Measurements from ENCODE around the gene SPATA12.

Gene SPATA12

DNA sequence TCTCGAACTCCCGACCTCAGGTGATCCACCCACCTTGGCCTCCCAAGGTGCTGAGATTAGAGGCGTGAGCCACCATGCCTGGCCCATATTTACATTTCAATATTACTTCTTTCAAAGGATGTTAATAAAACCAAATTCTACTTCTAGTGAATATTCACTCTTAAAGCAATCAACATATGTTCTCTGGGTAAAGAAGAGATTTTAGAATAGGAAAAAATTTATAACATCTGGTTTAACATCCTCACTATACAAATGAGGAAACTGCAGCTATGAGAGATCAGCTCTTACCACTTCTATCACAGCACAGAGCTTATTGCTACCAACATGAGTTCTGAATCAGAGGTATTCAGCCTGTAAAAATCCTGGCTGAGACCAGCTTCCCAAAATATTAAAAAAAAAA lies 56.0 kb downstream of the SPATA12 start:
- no peak for DNase-seq (ENCODE audit: low spot score)

DNA sequence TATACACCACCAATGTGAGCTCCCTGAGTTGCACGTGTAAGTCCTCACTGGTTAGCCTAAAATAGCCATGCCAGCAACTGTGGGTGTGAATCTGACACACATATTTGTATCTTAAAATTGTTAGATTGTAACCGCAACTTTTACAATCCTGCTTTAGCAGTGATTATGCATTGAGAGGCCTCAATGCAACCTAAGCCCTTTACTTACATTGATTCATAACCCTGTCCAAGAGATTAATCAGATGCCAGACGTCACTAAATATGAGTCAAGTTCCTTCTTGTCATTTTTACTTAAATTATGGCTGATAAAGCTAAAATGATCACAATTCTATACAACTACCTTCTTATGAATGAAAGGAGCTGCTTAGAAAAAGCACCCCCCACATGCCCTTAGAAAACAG lies 57.8 kb downstream of the SPATA12 start:
- no peak for DNase-seq (ENCODE audit: low spot score)

DNA sequence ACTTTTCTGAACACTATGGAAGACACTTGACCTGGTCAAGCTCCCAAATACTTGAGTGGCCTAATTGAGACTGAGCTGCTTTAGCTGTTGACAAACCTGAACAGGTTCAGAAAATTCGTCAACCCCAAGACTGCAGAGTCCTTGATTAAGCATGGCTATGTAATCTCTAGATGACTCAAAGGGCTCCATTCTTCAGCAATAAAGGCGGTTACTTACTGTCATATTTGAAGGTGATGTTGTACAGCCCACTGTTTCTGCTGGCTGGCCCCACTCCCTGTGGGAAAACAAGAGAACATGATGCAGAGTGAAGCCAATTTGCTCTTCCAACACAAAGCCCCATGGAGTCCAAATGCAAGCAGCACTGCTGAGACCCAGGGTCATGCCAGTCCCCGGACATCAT lies 59.6 kb downstream of the SPATA12 start:
- DNase-seq (ENCODE audit: low spot score): no peak

DNA sequence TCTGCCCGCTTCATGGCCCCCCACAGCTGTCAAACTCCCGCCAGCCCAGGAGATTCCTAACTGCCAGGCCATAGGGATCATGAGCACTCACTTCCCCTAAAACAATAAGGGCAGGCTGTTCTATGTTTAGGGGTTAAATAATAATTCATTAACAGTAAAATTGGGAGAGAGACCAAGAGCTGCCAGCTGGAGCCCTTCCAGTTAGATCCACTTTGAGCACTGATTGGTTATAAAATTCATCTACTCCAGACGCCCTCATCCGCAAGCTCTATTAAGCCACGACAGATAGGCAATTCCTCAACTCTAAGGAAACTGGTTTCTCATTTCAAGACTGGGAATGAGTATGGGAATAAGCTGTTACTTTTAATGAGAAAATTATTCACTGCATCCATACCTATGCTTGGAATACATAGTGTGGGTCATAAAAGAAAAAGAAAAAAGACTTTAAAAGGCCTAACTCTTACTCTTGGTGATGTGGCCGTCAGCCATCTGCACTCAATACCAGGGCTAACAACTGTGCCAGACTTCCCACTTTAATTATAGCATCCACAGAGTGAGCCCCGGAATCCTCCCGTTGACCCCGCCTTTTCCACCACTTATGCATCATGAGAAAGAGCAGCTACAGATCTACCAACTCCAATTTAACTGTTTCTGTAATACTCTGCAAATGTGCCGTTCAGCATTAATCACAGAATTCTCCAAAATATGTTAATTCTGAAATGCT lies 60.1 kb downstream of the SPATA12 start:
- no peak for DNase-seq (ENCODE audit: low spot score)
